ENCODE results near the gene CMC4.

CMC4 gene

DNA sequence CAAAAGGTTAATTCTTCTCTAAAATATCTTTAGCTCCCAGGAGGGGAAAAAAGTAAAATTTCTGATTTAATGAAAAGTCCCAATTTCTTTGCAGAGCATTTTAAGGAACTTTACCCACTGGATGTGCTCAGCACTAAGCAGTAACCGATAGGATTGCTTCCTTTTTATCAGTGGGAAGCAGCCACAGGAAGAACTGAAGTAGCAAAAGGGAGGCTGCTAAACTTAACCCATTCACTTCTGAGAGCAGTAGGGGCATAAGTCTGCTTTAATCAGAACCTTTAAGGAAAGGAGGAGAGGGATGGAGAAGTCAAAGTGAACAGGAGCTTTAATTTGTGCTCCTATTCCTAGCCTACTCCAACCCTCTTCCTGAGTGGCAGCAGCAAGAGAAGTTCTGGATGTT is 48.4 kb downstream of the CMC4 start, which contains the start of gene F8:
F8 (minus strand) TSS at position 139 of the 400 bp plus-strand sequence. CDS start 171 bp downstream, outside the sequence.
- Histone ChIP-seq H3K27me3 (ENCODE audit: control insufficient read depth, low read length) (no peaks in the 10 kb centered on the region), H3K9me2 (replicated peaks; ENCODE audit: control insufficient read depth, low read length) (no peaks in the 10 kb centered on the region), H3K36me3 (ENCODE audit: control insufficient read depth, low read length) (no peaks in the 10 kb centered on the region), H3K4me3 (ENCODE audit: low read length) (no peak within 1 kb of the TSS), H3F3A (ENCODE audit: control insufficient read depth, insufficient read depth) (0 out of 2 replicates have a peak, but pooled peaks cover 3% of the 10 kb centered on the region), H3K4me2 (ENCODE audit: low read length) (no peak within 1 kb of the TSS), H3K79me2 (ENCODE audit: control insufficient read depth, low read length) (peaks cover 4% of the 10 kb centered on the region), H3K9me3 (ENCODE audit: control insufficient read depth, insufficient read depth, low read length) (no peaks in the 10 kb centered on the region), H3K27ac (ENCODE audit: low read depth, low read length) (no peak within 1 kb of the TSS), H4K20me1 (ENCODE audit: control insufficient read depth, insufficient read depth, low read depth, low read length) (no peaks in the 10 kb centered on the region), H3K4me1 (ENCODE audit: control insufficient read depth, low read length) (0 out of 2 replicates have a peak, but pooled peaks cover 6% of the 10 kb centered on the region)
- TF ChIP-seq, protein P1, sequence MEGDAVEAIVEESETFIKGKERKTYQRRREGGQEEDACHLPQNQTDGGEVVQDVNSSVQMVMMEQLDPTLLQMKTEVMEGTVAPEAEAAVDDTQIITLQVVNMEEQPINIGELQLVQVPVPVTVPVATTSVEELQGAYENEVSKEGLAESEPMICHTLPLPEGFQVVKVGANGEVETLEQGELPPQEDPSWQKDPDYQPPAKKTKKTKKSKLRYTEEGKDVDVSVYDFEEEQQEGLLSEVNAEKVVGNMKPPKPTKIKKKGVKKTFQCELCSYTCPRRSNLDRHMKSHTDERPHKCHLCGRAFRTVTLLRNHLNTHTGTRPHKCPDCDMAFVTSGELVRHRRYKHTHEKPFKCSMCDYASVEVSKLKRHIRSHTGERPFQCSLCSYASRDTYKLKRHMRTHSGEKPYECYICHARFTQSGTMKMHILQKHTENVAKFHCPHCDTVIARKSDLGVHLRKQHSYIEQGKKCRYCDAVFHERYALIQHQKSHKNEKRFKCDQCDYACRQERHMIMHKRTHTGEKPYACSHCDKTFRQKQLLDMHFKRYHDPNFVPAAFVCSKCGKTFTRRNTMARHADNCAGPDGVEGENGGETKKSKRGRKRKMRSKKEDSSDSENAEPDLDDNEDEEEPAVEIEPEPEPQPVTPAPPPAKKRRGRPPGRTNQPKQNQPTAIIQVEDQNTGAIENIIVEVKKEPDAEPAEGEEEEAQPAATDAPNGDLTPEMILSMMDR (IDR thresholded peaks at IDR 0.05; ENCODE audit: low read depth, low read length, poor library complexity, severe bottlenecking) = no peak
- no peak for TF ChIP-seq EZH2phosphoT487 (IDR thresholded peaks at IDR 0.05; ENCODE audit: borderline replicate concordance, low read length)

DNA sequence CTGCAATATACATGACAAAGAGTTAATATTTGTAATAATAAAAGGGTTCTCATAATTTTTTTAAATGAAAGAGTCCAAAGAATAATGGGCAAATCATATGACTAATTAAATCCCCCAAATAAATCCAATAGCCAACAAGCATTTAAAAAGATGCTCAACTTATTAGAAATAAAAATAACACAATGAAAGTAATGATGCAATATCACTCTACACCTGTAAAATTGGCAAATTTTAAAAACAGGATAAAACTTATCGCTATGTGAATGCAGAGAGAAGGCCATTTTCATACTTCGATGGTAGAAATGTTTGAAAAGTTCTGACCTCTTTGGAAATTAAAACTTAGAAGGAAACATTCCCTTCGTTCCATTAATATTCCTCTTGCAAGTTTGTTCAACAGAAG is 50.3 kb downstream of the CMC4 start:
- Histone ChIP-seq H3K9me3 (ENCODE audit: control insufficient read depth, insufficient read depth, low read length) (no peaks in the 10 kb centered on the region), H3K4me1 (ENCODE audit: control insufficient read depth, low read length) (0 out of 2 replicates have a peak, but pooled peaks cover 6% of the 10 kb centered on the region), H3F3A (ENCODE audit: control insufficient read depth, insufficient read depth) (no peaks in the 10 kb centered on the region), H3K27me3 (ENCODE audit: control insufficient read depth, low read length) (no peaks in the 10 kb centered on the region), H3K4me2 (ENCODE audit: low read length) (no peak overlapping the region), H3K79me2 (ENCODE audit: control insufficient read depth, low read length) (no peaks in the 10 kb centered on the region), H3K4me3 (ENCODE audit: low read length) (no peak overlapping the region), H3K9me2 (replicated peaks; ENCODE audit: control insufficient read depth, low read length) (no peaks in the 10 kb centered on the region), H3K36me3 (ENCODE audit: control insufficient read depth, low read length) (no peaks in the 10 kb centered on the region), H3K27ac (ENCODE audit: low read depth, low read length) (no peak overlapping the region), H4K20me1 (ENCODE audit: control insufficient read depth, insufficient read depth, low read depth, low read length) (no peaks in the 10 kb centered on the region)
- TF ChIP-seq EZH2phosphoT487 (IDR thresholded peaks at IDR 0.05; ENCODE audit: borderline replicate concordance, low read length) = no peak
- TF ChIP-seq, protein P1 (IDR thresholded peaks at IDR 0.05; ENCODE audit: low read depth, low read length, poor library complexity, severe bottlenecking) = no peak
